OCI-LY3 (cell line): ENCODE data around the gene ARMC6.

Experiments used
- H2AFZ ChIP-seq: fragments of 200-600, 300-600 bp; shearing (Covaris generic); 2 replicates; pipeline ENCODE4 v1.6.0; 2014; ENCODE audit warnings: antibody characterized with exemption, low read depth, low read length
- H3K27ac ChIP-seq: fragments of 200-600, 300-600 bp; sonication (generic); 2 replicates; pipeline ENCODE4 v1.5.1; 2014; ENCODE audit warnings: mild to moderate bottlenecking, low read length, moderate library complexity, mixed read lengths
- H3K27me3 ChIP-seq: fragments of 200-600, 300-600 bp; sonication (generic); 2 replicates; pipeline ENCODE4 v1.6.1; 2014; ENCODE audit warnings: low read depth, low read length, mixed read lengths
- H3K36me3 ChIP-seq: fragments of 200-600, 300-600 bp; sonication (generic); replicated peaks from 2 replicates; pipeline ENCODE3; 2014; ENCODE audit warnings: low read depth, low read length, mixed read lengths
- H3K4me1 ChIP-seq: fragments of 300-600, 200-600 bp; sonication (generic); 2 replicates; pipeline ENCODE4 v1.6.1; 2014; ENCODE audit warnings: low read length, mixed read lengths
- H3K4me2 ChIP-seq: fragments of 200-600, 300-600 bp; sonication (generic); 2 replicates; pipeline ENCODE4 v1.6.1; 2014; ENCODE audit warnings: low read length, mixed read lengths
- H3K4me3 ChIP-seq: fragments of 300-600, 200-600 bp; sonication (generic); 2 replicates; pipeline ENCODE4 v1.5.1; 2014; ENCODE audit warnings: antibody characterized with exemption, mild to moderate bottlenecking, low read length, moderate library complexity
- H3K79me2 ChIP-seq: fragments of 300-600, 200-600 bp; shearing (Covaris generic); 2 replicates; pipeline ENCODE4 v1.6.1; 2014; ENCODE audit warnings: mild to moderate bottlenecking, low read length, mixed read lengths
- H3K9ac ChIP-seq: fragments of 300-600, 200-600 bp; shearing (Covaris generic); 2 replicates; pipeline ENCODE4 v1.6.0; 2014; ENCODE audit warnings: mild to moderate bottlenecking, low read length, moderate library complexity
- H3K9me3 ChIP-seq: fragments of 200-600, 300-600 bp; shearing (Covaris generic); 2 replicates; pipeline ENCODE4 v1.6.1; 2014; ENCODE audit warnings: low read length, mixed read lengths; ENCODE audit not compliant: insufficient read depth
- H4K20me1 ChIP-seq: fragments of 200-600, 300-600 bp; sonication (generic); 2 replicates; pipeline ENCODE4 v1.6.1; 2016; ENCODE audit warnings: low read length, mixed read lengths; ENCODE audit not compliant: insufficient read depth
- CTCF ChIP-seq: fragments of 200-600, 300-600 bp; sonication (generic); IDR thresholded peaks from 2 replicates; pipeline ENCODE4 v1.5.1; 2014; ENCODE audit warnings: antibody characterized with exemption, low read length, low read depth
- EZH2phosphoT487 ChIP-seq: fragments of 200-600 bp; shearing (Covaris generic); IDR thresholded peaks from 2 replicates; pipeline ENCODE4 v1.6.1; 2018; ENCODE audit warnings: antibody characterized with exemption, mixed run types, low read depth

ARMC6 gene

GRCh38 chr19:18992696-18993095, 40.7 kb upstream of the ARMC6 start:
- TF ChIP-seq EZH2phosphoT487 (no peak), CTCF (no peak)
- H3K4me1 ChIP-seq, result no peaks in the 10 kb centered on the region
- no peaks in the 10 kb centered on the region for H3K9me3 ChIP-seq
- H2AFZ ChIP-seq, result no peak overlapping the region
- no peak overlapping the region for H3K4me2 ChIP-seq
- H3K27me3 ChIP-seq, result no peaks in the 10 kb centered on the region
- H4K20me1 ChIP-seq, result peaks cover 2% of the 10 kb centered on the region; the same call in 1 of the 2 replicates
- H3K4me3 ChIP-seq, result no peak overlapping the region
- no peak overlapping the region for H3K9ac ChIP-seq
- H3K27ac ChIP-seq, result no peak overlapping the region
- H3K79me2 ChIP-seq, result no peaks in the 10 kb centered on the region
- H3K36me3 ChIP-seq, result peaks cover 49% of the 10 kb centered on the region

DNA sequence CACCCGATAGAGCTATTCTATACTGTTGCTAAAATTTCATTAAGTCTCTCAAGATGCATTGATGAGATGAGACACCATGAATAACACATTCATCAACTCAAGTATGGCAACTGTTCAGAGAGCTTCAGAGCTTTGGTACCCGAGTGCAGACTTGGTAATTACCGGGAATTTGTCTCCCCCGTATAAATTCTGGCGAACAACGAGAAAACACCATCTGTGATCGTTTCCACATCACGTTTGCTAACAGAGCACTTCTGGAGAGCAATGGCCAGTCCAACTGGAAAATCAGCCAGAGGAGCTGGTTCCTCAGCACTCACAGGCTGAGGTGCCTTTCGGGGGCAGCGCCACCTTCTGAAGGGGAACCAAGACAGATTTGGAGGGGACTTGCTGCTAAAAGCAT, 40.3 kb upstream of the ARMC6 start:
- Histone ChIP-seq H3K4me2 (no peak overlapping the region), H4K20me1 (peaks cover 6% of the 10 kb centered on the region; the same call in 1 of the 2 replicates), H3K79me2 (no peaks in the 10 kb centered on the region), H3K36me3 (peaks cover 50% of the 10 kb centered on the region), H3K4me1 (no peaks in the 10 kb centered on the region), H3K4me3 (no peak overlapping the region), H3K27me3 (no peaks in the 10 kb centered on the region), H2AFZ (no peak overlapping the region), H3K9ac (no peak overlapping the region), H3K9me3 (no peaks in the 10 kb centered on the region), H3K27ac (no peak overlapping the region)
- no peak for TF ChIP-seq CTCF
- TF ChIP-seq EZH2phosphoT487, result no peak

DNA sequence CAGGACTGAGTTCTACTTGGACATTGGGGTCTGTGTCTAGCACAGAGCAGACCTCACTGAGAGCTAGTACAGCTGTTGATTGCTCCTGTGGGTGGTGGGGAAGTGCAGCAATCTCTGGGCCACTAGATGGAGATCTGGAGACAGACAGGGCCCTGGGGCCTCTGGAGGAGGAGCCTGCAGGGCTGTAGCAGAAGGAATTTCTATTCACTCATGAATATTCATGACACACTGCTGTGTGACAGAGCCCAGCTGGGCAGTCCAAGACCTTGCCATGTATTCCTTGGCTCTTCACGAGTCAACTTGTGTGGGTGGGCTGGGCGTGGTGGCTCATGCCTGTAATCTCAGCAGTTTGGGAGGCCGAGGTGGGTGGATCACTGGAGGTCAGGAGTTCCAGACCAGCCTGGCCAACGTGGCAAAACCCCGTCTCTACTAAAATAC, 37.6 kb upstream of the ARMC6 start:
- H3K36me3 ChIP-seq, result peaks cover 68% of the 10 kb centered on the region
- H4K20me1 ChIP-seq, result peaks cover 4% of the 10 kb centered on the region; the same call in 1 of the 2 replicates
- H3K4me2 ChIP-seq, result no peak overlapping the region

DNA sequence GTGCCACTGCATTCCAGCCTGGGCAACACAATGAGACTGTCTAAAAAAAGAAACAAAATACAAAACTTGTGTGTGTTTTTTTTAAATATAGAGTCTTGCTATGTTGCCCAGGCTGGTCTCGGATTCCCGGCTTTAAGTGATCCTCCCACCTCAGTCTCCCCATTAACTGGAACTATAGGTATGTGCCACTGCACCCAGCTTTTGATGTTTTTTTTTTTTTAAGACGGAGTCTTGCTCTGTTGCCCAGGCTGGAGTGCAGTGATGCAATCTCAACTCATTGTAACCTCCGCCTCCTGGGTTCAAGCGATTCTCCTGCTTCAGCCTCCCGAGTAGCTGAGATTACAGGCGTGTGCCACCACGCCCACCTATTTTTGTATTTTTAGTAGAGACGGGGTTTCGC, 37.1 kb upstream of the ARMC6 start:
- no peaks in the 10 kb centered on the region for H3K27me3 ChIP-seq
- H3K4me2 ChIP-seq, result no peak overlapping the region
- no peaks in the 10 kb centered on the region for H3K9me3 ChIP-seq
- peaks cover 6% of the 10 kb centered on the region; the same call in 1 of the 2 replicates for H4K20me1 ChIP-seq
- H3K27ac ChIP-seq, result no peak overlapping the region
- no peak overlapping the region for H3K4me3 ChIP-seq
- TF ChIP-seq EZH2phosphoT487 (no peak), CTCF (no peak)
- peaks cover 66% of the 10 kb centered on the region for H3K36me3 ChIP-seq
- H3K9ac ChIP-seq, result no peak overlapping the region
- 0 out of 2 replicates have a peak, but pooled peaks cover under 1% of the 10 kb centered on the region for H3K79me2 ChIP-seq
- H2AFZ ChIP-seq, result no peak overlapping the region
- H3K4me1 ChIP-seq, result no peaks in the 10 kb centered on the region

More for the DNA sequence above, 37.6 kb upstream of the ARMC6 start:
- TF ChIP-seq EZH2phosphoT487, result no peak
- TF ChIP-seq CTCF, result peak; percentile 30
- H3K79me2 ChIP-seq, result no peaks in the 10 kb centered on the region
- H3K27ac ChIP-seq, result no peak overlapping the region
- no peaks in the 10 kb centered on the region for H3K9me3 ChIP-seq
- H3K9ac ChIP-seq, result no peak overlapping the region
- no peak overlapping the region for H3K4me3 ChIP-seq
- no peaks in the 10 kb centered on the region for H3K27me3 ChIP-seq
- no peaks in the 10 kb centered on the region for H3K4me1 ChIP-seq
- no peak overlapping the region for H2AFZ ChIP-seq
